Epithelial cell of proximal tubule (primary cell): ENCODE measurements around the gene SDF4. TPM values are rescaled to one million over a fixed set of nuclear protein-coding genes. Genes with fewer than 3 reads are reported as not detected.

ENCODE experiments used
- DNase-seq: peaks from one replicate; pipeline ENCODE4 v3.0.0-alpha.2; 2011; ENCODE audit warnings: low read depth
- H3K4me3 ChIP-seq: 2 replicates; pipeline ENCODE4 v1.5.1; 2011; ENCODE audit warnings: low read depth, mild to moderate bottlenecking, low read length
- total RNA-seq: library from RNA; depleted of rRNA; stranded (reverse); fragments of >200 nt; gene quantifications from 2 replicates; pipeline ENCODE4 v1.2.3, GENCODE V29; 2015
- TF ChIP-seq, protein P1 (sequence below): conservative IDR thresholded peaks from 2 replicates; pipeline ENCODE4 v1.5.1; 2012; ENCODE audit warnings: low read depth, mild to moderate bottlenecking, low read length

The SDF4 gene
- total RNA-seq, 1 donor from 2014 or later: 149 TPM

GRCh38 chr1:1200876-1201810 lies 30.7 kb downstream of the SDF4 start:
- H3K4me3 ChIP-seq: peak overlapping the region; percentile 37
- TF ChIP-seq, protein P1, sequence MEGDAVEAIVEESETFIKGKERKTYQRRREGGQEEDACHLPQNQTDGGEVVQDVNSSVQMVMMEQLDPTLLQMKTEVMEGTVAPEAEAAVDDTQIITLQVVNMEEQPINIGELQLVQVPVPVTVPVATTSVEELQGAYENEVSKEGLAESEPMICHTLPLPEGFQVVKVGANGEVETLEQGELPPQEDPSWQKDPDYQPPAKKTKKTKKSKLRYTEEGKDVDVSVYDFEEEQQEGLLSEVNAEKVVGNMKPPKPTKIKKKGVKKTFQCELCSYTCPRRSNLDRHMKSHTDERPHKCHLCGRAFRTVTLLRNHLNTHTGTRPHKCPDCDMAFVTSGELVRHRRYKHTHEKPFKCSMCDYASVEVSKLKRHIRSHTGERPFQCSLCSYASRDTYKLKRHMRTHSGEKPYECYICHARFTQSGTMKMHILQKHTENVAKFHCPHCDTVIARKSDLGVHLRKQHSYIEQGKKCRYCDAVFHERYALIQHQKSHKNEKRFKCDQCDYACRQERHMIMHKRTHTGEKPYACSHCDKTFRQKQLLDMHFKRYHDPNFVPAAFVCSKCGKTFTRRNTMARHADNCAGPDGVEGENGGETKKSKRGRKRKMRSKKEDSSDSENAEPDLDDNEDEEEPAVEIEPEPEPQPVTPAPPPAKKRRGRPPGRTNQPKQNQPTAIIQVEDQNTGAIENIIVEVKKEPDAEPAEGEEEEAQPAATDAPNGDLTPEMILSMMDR: no peak
- no peak for DNase-seq

GRCh38 chr1:1199961-1200875 lies 31.6 kb downstream of the SDF4 start:
- DNase-seq: no peak
- no peak overlapping the region for H3K4me3 ChIP-seq
- TF ChIP-seq, protein P1: no peak

- DNase-seq: no peak
- TF ChIP-seq, protein P1: no peak
- no peak overlapping the region for H3K4me3 ChIP-seq
Measured at GRCh38 chr1:1199141-1199960, 32.5 kb downstream of the SDF4 start.

DNA sequence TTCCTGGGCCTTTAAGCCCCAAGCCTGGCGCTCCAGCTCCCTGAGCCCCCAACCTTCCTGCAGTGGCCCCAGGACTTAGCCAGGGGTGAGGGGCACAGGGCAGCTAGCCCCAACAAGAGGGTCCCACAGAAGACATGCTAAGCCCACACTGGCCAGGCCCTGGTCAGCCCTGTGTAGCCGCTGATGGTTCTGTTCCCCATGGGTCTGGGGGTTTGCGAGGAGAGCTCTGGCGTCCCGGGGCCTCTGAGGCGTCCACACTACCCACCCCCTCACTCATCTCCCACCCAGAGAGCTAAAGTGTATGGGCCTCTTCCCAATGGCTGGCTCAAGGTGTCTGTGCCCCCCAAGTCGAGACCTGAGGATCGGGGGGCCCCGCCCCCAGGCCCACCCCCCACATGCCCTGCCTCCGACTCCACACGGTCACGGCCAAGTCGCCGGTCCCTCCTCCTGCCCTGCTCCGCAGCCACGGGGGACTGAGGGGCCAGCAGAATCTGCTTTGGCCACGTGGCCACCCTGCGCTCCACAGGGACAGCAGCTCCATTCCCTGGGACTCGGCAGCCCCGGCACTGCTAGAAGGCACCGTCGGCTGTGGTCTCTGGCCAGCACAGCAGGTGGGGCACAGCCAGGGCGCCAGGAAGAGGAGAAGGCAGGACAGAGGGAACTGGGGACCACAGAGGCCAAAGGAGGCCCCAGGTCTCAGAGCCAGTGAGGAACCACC lies 33.2 kb downstream of the SDF4 start:
- no peak for DNase-seq
- TF ChIP-seq, protein P1: no peak
- H3K4me3 ChIP-seq: no peak overlapping the region

DNA sequence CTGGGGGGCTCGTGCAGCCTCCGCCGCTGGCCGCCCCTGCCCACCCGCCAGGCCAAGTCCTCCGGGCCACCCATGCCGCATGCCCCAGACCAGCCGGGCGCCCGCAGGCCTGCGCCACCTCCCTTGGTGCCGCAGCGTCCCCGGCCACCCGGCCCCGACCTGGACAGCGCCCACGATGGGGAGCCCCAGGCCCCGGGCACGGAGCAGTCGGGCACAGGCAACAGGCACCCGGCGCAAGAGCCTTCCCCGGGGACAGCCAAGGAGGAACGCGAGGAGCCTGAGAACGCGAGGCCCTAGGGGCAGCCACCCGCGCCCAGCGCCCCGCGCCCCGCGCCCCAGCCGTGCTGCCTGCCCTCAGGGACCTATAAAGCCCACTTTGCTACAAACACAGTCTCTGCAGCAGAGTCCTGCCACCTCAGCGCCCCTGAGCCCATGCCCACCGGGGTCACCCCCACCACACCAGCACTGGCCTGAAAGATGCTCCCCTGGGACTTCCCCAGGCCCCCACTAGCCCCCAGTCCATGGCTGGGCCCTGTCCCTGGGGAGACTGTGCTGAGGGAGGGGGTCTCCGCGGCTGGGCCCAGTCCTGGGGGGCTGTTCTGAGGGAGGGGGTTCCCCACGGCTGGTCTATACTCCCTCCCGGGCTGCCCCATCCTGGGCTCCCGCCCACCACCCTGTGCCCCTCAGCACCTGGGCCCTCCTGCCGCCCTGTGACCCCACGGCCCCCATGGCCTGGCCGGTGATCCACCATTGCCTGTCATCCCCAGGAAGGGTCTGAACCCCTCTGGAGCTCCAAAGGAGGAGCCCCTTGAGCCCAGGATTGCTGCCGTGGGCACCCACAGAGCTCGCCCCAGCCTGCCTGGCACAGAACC lies 34.0 kb downstream of the SDF4 start:
- no peak overlapping the region for H3K4me3 ChIP-seq
- no peak for DNase-seq
- TF ChIP-seq, protein P1: no peak
